ENCODE results near the gene CD36. TPM values are rescaled to one million over a fixed set of nuclear protein-coding genes. Genes with fewer than 3 reads are reported as not detected.

The CD36 gene
- total and polyA plus RNA-seq, 2 of the 8 experiments (the other 6 are each of a cell fraction or from before 2014, with no cell fraction given), result 0.33 to 0.60 TPM

- Histone ChIP-seq H3K18ac (ENCODE audit: extremely low read depth, low read length) (no peak overlapping the region; the same call in 1 of the 2 replicates), H2BK12ac (ENCODE audit: low read depth, low read length) (no peak overlapping the region), H3K4me3 (ENCODE audit: extremely low read depth in 1 of 4, insufficient read depth in 2 of 4, low read depth in 3 of 4, low read length in 4 of 4) (no peak overlapping the region), H3K9me3 (ENCODE audit: insufficient read depth in 2 of 2, low read depth in 1 of 2, low read length in 1 of 2) (no peaks in the 10 kb centered on the region), H2BK15ac (ENCODE audit: low read length) (no peak overlapping the region), H4K5ac (ENCODE audit: insufficient read length, low read depth, low read length) (no peak overlapping the region), H4K91ac (replicated peaks; ENCODE audit: insufficient read length, low read length) (no peak overlapping the region), H3K56ac (replicated peaks; ENCODE audit: insufficient read length, low read depth, low read length) (no peak overlapping the region), H3K79me2 (ENCODE audit: control insufficient read depth in 1 of 2, insufficient read depth in 2 of 2, low read length in 2 of 2) (no peaks in the 10 kb centered on the region), H2BK5ac (ENCODE audit: low read depth, low read length) (peak overlapping the region; percentile 46; the same call in 1 of the 2 replicates), H3K36me3 (ENCODE audit: control insufficient read depth in 2 of 4, insufficient read depth in 4 of 4, low read length in 3 of 4) (no peaks in the 10 kb centered on the region), H3K27ac (ENCODE audit: low read depth, low read length) (no peak overlapping the region), H3K4me1 (replicated peaks in 1 of 4; ENCODE audit: control insufficient read depth in 3 of 4, insufficient read depth in 4 of 4, low read length in 3 of 4) (peaks cover 0 to 20% (median 14%) of the 10 kb centered on the region in 4 experiments; a peak in 5 of 7 replicates), H3K23me2 (ENCODE audit: low read depth, low read length) (no peaks in the 10 kb centered on the region), H4K8ac (ENCODE audit: extremely low read depth, insufficient read depth, low read length) (no peak overlapping the region), H3K4ac (replicated peaks; ENCODE audit: insufficient read length, low read depth, low read length) (no peak overlapping the region), H2AFZ (ENCODE audit: low read length) (peak overlapping the region; percentile 38; the same call in 1 of the 2 replicates), H3K23ac (ENCODE audit: insufficient read length) (no peak overlapping the region), H4K20me1 (replicated peaks in 1 of 2; ENCODE audit: control insufficient read depth in 1 of 2, insufficient read depth in 2 of 2, low read length in 2 of 2) (no peaks in the 10 kb centered on the region), H2BK120ac (replicated peaks; ENCODE audit: low read depth, low read length) (peak overlapping the region; percentile 3), H3K14ac (ENCODE audit: insufficient read length) (no peak overlapping the region), H3K27me3 (replicated peaks in 1 of 4; ENCODE audit: control insufficient read depth in 3 of 4, extremely low read depth in 1 of 4, insufficient read depth in 3 of 4, low read length in 3 of 4) (no peaks in the 10 kb centered on the region), H2AK5ac (ENCODE audit: low read depth, low read length) (no peak overlapping the region), H2BK20ac (ENCODE audit: low read length) (peak overlapping the region; percentile 75; the same call in 1 of the 2 replicates), H3K4me2 (ENCODE audit: insufficient read depth in 1 of 2, low read depth in 2 of 2, low read length in 2 of 2) (no peak overlapping the region; a peak in 2 of 4 replicates), H3K9ac (replicated peaks in 1 of 4; ENCODE audit: extremely low read depth in 1 of 4, low read depth in 3 of 4, low read length in 3 of 4) (no peak overlapping the region), H3K79me1 (ENCODE audit: low read depth, low read length) (no peaks in the 10 kb centered on the region)
- CTCF ChIA-PET (ENCODE audit: partially characterized antibody), result interaction anchor here (0.6 to 1.3 kb wide), 2 partner anchors 10 to 188 kb away, joined by 3 to 4 read pairs; no protein-coding TSS in a partner anchor
- WGBS, 2 experiments (ENCODE audit: extremely low coverage in 1 of 2, insufficient coverage in 1 of 2, insufficient read length in 1 of 2, insufficient replicate concordance in 2 of 2, low coverage in 1 of 2, low lambda C conversion rate in 2 of 2, missing lambda C conversion rate in 1 of 2), result 55% methylated on average over 3 of the region's 3 CpGs; no CpG with 5 or more reads in 1 of the 2 experiments
- peak; percentile 32 for FAIRE-seq
- DNase-seq (ENCODE audit: low read depth in 1 of 2, low spot score in 2 of 2), result peak in 1 of 2 experiments; percentile 43
- POLR2A ChIA-PET (ENCODE audit: partially characterized antibody), result interaction anchor here (0.6 to 1.1 kb wide), 3 partner anchors 11 to 39 kb away, joined by 3 to 4 read pairs (median 3); no protein-coding TSS in a partner anchor
- no peak for TF ChIP-seq SUZ12 (IDR thresholded peaks at IDR 0.05; ENCODE audit: low read length)
- no peak for TF ChIP-seq EGR1 (IDR thresholded peaks at IDR 0.05; ENCODE audit: borderline replicate concordance, low read depth, low read length)
- TF ChIP-seq EP300 (IDR thresholded peaks at IDR 0.05; ENCODE audit: borderline replicate concordance in 1 of 2, low read depth in 2 of 2, low read length in 2 of 2), result no peak
Observed at GRCh38 chr7:80722616-80723195, 84.3 kb downstream of the CD36 start.

Measured in H1 (cell line).